Activated CD8-positive, alpha-beta memory T cell treated with anti-CD3 and anti-CD28 coated beads, Interleukin-2, amount 10 ng/mL, durations not matched to agents 7 days and 5 days (primary cell): ENCODE results near the gene LPP. TPM values are rescaled to one million over a fixed set of nuclear protein-coding genes. Genes with fewer than 3 reads are reported as not detected.
A peak's percentile ranks its signal among the peaks of the same experiment; 100 is the strongest.

Experiments used
- ATAC-seq: fragments of 150-1000 bp; cut with Tn5 transposase; one replicate; pipeline ENCODE4 v1.10.0; 2021; ENCODE audit warnings: moderate library complexity
- CTCF ChIA-PET: fragments of 350-600 bp; sonication (Branson Sonifier 250); formaldehyde crosslinking; loops from one replicate; lab custom pipeline; 2021; ENCODE audit warnings: antibody characterized with exemption; lab: Charles Lee
- DNase-seq: peaks from one replicate; pipeline ENCODE4 v3.0.0-alpha.2; 2020
- H3K27ac Mint-ChIP-seq: one replicate; pipeline ENCODE4 v1.8.0; 2021; ENCODE audit warnings: mild to moderate bottlenecking, mixed read lengths
- H3K27me3 Mint-ChIP-seq: one replicate; pipeline ENCODE4 v1.8.0; 2021; ENCODE audit warnings: mixed read lengths
- H3K36me3 Mint-ChIP-seq: one replicate; pipeline ENCODE4 v1.8.0; 2021; ENCODE audit warnings: mild to moderate bottlenecking, mixed read lengths
- H3K4me1 Mint-ChIP-seq: one replicate; pipeline ENCODE4 v1.8.0; 2021; ENCODE audit warnings: mixed read lengths
- H3K4me3 Mint-ChIP-seq: one replicate; pipeline ENCODE4 v1.8.0; 2021; ENCODE audit warnings: mild to moderate bottlenecking, moderate library complexity, mixed read lengths
- H3K9me3 Mint-ChIP-seq: one replicate; pipeline ENCODE4 v1.8.0; 2022; ENCODE audit warnings: low read depth, mixed read lengths
- microRNA-seq: library from miRNA; unstranded; fragments of <30 nt; microRNA quantifications from one replicate; pipeline ENCODE4 v1.2.0, GENCODE V29; 2022
- total RNA-seq, 2 experiments: library from RNA; stranded (reverse); gene quantifications; one replicate each; pipeline ENCODE4 v1.2.3, GENCODE V29; 2021

The LPP gene
- total RNA-seq, 2 experiments from 2014 or later = 23.6 to 57.1 TPM

GRCh38 chr3:188929137-188929536 is 775.2 kb downstream of the LPP start:
- ATAC-seq (no peak), DNase-seq (no peak)
- Mint-ChIP-seq H3K4me1 (no peaks in the 10 kb centered on the region), H3K27ac (no peak overlapping the region), H3K36me3 (no peaks in the 10 kb centered on the region), H3K4me3 (no peak overlapping the region), H3K9me3 (no peaks in the 10 kb centered on the region), H3K27me3 (no peaks in the 10 kb centered on the region)
- CTCF ChIA-PET = no interaction called here

- Mint-ChIP-seq H3K4me1 (no peaks in the 10 kb centered on the region), H3K4me3 (no peak overlapping the region), H3K36me3 (no peaks in the 10 kb centered on the region), H3K9me3 (no peaks in the 10 kb centered on the region), H3K27ac (no peak overlapping the region), H3K27me3 (no peaks in the 10 kb centered on the region)
- ATAC-seq (no peak), DNase-seq (no peak)
- CTCF ChIA-PET = interaction anchor here (1.2 to 1.5 kb wide), 2 partner anchors 24 to 1192 kb away, joined by 3 read pairs; no protein-coding TSS in a partner anchor
Observed at GRCh38 chr3:188931036-188931435, 777.1 kb downstream of the LPP start.

- ATAC-seq = no peak
- CTCF ChIA-PET = interaction anchor here (1.2 to 1.5 kb wide), 2 partner anchors 23 to 1193 kb away, joined by 3 read pairs; no protein-coding TSS in a partner anchor
- H3K27ac Mint-ChIP-seq = no peak overlapping the region
Observed at GRCh38 chr3:188931531-188931930, 777.6 kb downstream of the LPP start.

GRCh38 chr3:188934989-188935388 is 781.0 kb downstream of the LPP start:
- no peaks in the 10 kb centered on the region for H3K9me3 Mint-ChIP-seq
- no peaks in the 10 kb centered on the region for H3K4me1 Mint-ChIP-seq
- no peaks in the 10 kb centered on the region for H3K36me3 Mint-ChIP-seq
- H3K4me3 Mint-ChIP-seq = no peak overlapping the region
- no peak for DNase-seq
- CTCF ChIA-PET = interaction anchor here (2.2 kb wide), 1 partner anchor 1194 kb away, joined by 9 read pairs; no protein-coding TSS in a partner anchor
- no peak for ATAC-seq
- H3K27ac Mint-ChIP-seq = no peak overlapping the region
- H3K27me3 Mint-ChIP-seq = peaks cover 5% of the 10 kb centered on the region

More at GRCh38 chr3:188931531-188931930, 777.6 kb downstream of the LPP start:
- H3K4me3 Mint-ChIP-seq = no peak overlapping the region
- H3K36me3 Mint-ChIP-seq = no peaks in the 10 kb centered on the region
- DNase-seq = no peak
- H3K4me1 Mint-ChIP-seq = no peaks in the 10 kb centered on the region
- H3K9me3 Mint-ChIP-seq = no peaks in the 10 kb centered on the region
- H3K27me3 Mint-ChIP-seq = no peaks in the 10 kb centered on the region

- CTCF ChIA-PET = interaction anchor here (1.1 to 1.2 kb wide), 2 partner anchors 1197 to 1199 kb away, joined by 3 read pairs; no protein-coding TSS in a partner anchor
- Mint-ChIP-seq H3K36me3 (no peaks in the 10 kb centered on the region), H3K27me3 (peaks cover 9% of the 10 kb centered on the region), H3K4me3 (no peak overlapping the region), H3K27ac (no peak overlapping the region), H3K9me3 (no peaks in the 10 kb centered on the region), H3K4me1 (no peaks in the 10 kb centered on the region)
- ATAC-seq (no peak), DNase-seq (no peak)
Observed at GRCh38 chr3:188936597-188937107, 782.7 kb downstream of the LPP start.

- ATAC-seq (no peak), DNase-seq (no peak)
- H3K4me1 Mint-ChIP-seq = no peaks in the 10 kb centered on the region
- H3K9me3 Mint-ChIP-seq = no peaks in the 10 kb centered on the region
- H3K36me3 Mint-ChIP-seq = no peaks in the 10 kb centered on the region
- H3K4me3 Mint-ChIP-seq = no peak overlapping the region
- no peak overlapping the region for H3K27ac Mint-ChIP-seq
- peaks cover 9% of the 10 kb centered on the region for H3K27me3 Mint-ChIP-seq
- CTCF ChIA-PET = interaction anchor here (1.1 to 2.3 kb wide), 3 partner anchors 17 to 1199 kb away, joined by 3 to 7 read pairs (median 3); no protein-coding TSS in a partner anchor
Observed at GRCh38 chr3:188937389-188937788, 783.4 kb downstream of the LPP start.

- ATAC-seq (no peak), DNase-seq (no peak)
- CTCF ChIA-PET = interaction anchor here (0.9 to 2.3 kb wide), 2 partner anchors 15 to 205 kb away, joined by 3 to 7 read pairs; no protein-coding TSS in a partner anchor
- Mint-ChIP-seq H3K27ac (no peak overlapping the region), H3K36me3 (no peaks in the 10 kb centered on the region), H3K9me3 (no peaks in the 10 kb centered on the region), H3K4me1 (no peaks in the 10 kb centered on the region), H3K4me3 (no peak overlapping the region), H3K27me3 (peaks cover 13% of the 10 kb centered on the region)
Observed at GRCh38 chr3:188938999-188939398, 785.0 kb downstream of the LPP start.

- H3K27ac Mint-ChIP-seq = no peak overlapping the region
- peaks cover 18% of the 10 kb centered on the region for H3K27me3 Mint-ChIP-seq
- no peak for DNase-seq
- CTCF ChIA-PET = interaction anchor here (1.9 kb wide), 1 partner anchor 1202 kb away, joined by 5 read pairs; no protein-coding TSS in a partner anchor
- ATAC-seq = no peak
- H3K4me1 Mint-ChIP-seq = no peaks in the 10 kb centered on the region
- no peaks in the 10 kb centered on the region for H3K9me3 Mint-ChIP-seq
- H3K4me3 Mint-ChIP-seq = no peak overlapping the region
- H3K36me3 Mint-ChIP-seq = no peaks in the 10 kb centered on the region
Observed at GRCh38 chr3:188939814-188940572, 786.0 kb downstream of the LPP start.

Small RNA genes within 50 kb of the gene (microRNA-seq; reads per million reads assigned to microRNA genes)
- 3,609 reads per million, percentile 91 among the genes with 10 or more reads in this experiment for gene MIR28
